ENCODE measurements around the gene PCBD1.
"Not testable (repeated sequence)": the region's sequence is repeated elsewhere in the genome, so short reads cannot be mapped to it uniquely, and the experiment has no call there.

Gene PCBD1

DNA sequence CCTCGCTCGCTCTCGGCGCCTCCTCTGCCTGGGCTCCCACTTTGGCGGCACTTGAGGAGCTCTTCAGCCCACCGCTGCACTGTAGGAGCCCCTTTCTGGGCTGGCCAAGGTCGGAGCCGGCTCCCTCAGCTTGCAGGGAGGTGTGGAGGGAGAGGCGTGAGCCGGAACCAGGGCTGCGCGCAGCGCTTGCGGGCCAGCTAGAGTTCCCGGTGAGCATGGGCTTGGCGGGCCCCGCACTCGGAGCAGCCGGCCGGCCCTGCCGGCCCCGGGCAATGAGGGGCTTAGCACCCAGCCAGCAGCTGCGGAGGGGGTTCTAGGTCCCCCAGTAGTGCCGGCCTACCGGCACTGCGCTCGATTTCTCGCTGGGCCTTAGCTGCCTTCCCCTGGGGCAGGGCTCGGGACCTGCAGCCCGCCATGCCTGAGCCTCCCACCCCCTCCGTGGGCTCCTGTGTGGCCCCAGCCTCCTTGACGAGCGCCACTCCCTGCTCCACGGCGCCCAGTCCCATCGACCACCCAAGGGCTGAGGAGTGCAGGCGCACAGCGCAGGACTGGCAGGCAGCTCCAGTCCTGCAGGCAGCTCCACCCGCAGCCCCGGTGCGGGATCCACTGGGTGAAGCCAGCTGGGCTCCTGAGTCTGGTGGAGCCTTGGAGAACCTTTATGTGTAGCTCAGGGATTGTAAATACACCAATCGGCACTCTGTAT lies 26.7 kb downstream of the PCBD1 start:
- not testable (repeated sequence) for DNase-seq

- no peak for DNase-seq
Measured at GRCh38 chr10:70858759-70859158, 29.6 kb downstream of the PCBD1 start.

- DNase-seq, result no peak
Measured at GRCh38 chr10:70856454-70856853, 31.9 kb downstream of the PCBD1 start.

DNA sequence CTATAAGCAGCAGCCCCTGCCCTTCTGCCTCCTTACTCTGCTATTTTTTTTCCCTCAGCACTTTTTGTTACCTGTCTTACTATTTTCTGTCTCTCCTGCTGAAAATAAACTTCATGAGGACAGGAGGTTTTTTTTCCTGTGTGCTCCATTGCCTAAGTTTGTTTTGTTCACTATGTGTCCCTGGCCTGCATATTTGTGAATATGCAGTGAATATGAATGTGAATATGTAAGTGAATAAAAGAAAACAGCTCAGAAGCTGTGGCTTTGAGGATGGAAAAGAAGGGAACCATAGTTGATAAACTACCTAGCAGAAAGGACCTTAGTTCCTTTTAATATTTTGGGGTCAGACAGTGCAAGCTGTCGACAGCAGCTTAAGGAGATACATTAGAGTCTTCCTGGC lies 34.9 kb downstream of the PCBD1 start:
- no peak for DNase-seq

DNA sequence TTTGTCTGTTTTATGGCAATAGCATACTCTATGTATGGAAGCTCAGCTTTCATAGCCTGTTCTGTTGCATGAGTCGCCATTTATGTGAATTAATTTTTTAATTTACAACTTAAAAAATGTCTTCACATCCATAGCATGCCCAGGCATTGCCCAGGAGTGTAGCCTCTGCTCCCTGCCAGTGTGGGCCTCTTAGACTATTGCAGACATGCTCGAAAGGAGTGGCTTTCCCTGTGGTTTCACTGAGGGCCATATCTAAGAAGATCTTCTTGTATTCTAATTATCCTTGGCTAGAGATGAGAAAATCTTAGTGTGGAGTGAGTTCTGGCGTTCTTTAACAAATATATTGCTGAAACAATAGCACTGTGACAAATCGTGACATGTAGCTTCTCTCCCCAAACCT lies 35.3 kb downstream of the PCBD1 start:
- DNase-seq, result no peak

- DNase-seq, result no peak
Measured at GRCh38 chr10:70851597-70852475, 36.5 kb downstream of the PCBD1 start.

- no peak for DNase-seq
Measured at GRCh38 chr10:70850097-70850496, 38.3 kb downstream of the PCBD1 start.

- no peak for DNase-seq
Measured at GRCh38 chr10:70849582-70850016, 38.8 kb downstream of the PCBD1 start.

- DNase-seq, result no peak
Measured at GRCh38 chr10:70847659-70848360, 40.6 kb downstream of the PCBD1 start.

DNA sequence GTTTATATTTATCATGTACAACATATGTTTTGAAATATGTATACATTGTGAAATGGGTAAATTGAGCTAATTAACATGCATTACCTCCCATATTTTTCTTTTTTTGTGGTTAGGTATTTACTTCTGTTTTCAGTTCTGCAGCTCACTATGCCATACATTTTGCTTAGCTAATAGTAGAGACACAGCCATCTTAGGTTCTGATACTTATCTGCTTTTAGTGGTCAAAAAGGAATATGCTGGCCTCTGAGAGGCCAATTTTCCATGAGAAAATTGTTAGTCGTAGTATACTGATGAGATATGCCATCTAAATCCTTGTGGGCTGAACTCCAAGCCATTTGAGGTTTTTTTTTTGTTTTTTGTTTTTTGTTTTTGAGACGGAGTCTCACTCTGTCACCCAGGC lies 41.6 kb downstream of the PCBD1 start:
- DNase-seq, result no peak

DNA sequence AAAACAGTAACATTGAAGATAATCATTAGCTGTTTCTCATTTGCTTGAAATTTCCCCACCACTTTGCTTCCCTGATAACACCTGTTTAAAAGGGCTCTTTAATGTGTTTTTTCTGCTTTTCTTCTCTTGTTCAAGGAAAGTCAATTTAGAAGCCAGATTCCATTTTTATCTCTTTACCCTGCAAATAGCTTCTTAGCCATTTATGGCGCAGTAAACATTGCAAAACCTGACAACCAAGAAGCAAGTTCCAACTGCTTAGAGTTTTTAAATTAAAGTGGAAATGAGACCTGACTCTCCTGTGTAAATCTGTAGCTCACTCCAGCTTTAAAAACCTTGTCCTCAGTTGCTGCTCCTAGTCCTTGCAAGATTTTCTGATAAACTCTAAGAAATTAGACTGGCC lies 42.5 kb downstream of the PCBD1 start:
- DNase-seq, result no peak

GRCh38 chr10:70845256-70845655 lies 43.1 kb downstream of the PCBD1 start:
- no peak for DNase-seq

GRCh38 chr10:70843776-70844489 lies 44.4 kb downstream of the PCBD1 start:
- no peak for DNase-seq

DNA sequence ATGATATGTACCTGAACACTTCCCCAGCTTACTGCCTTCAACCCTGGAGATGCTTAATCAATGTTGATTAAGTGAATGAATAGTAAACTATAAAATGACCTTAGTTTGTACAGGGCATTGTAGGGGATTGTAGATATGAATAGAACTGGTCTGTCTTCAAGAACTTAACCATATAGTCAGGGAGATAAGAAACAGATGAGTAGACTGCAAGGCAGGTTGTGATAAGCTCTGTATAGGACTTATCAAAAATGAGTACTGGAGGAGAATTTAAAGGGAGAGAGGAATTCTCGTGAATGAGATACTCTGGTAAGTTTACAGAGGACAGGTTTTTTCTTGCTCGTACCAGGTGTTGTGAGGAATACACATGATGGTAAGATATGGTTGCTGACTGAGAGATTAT lies 45.0 kb downstream of the PCBD1 start:
- no peak for DNase-seq

GRCh38 chr10:70840836-70841235 lies 47.5 kb downstream of the PCBD1 start:
- DNase-seq, result no peak

DNA sequence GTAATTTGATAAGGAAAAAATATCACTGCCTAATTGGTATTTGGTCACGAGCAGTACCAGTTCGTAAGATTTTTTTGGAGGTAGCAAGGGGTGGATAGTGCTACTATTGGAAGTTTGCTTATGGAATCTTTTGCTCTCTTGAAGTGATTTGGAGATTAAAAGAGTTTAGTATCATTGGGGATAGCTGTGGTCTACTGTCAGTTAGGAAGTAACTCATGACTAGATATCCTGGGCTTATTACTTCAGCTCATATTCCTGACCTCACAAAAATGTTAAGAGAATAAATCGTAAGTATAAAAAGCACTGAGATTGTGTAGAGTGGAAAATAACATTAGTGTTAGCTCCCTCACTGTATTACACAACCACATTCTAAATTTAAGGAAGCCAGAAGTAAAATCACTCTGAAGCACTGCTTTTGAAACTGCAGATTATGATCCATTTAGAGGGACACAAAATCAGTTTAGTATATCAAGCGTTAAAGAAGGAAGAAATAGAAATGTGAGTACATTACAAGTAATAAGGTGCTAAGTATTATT lies 50.0 kb downstream of the PCBD1 start:
- DNase-seq, result no peak

- no peak for DNase-seq
Measured at GRCh38 chr10:70837660-70838059, 50.7 kb downstream of the PCBD1 start.

DNA sequence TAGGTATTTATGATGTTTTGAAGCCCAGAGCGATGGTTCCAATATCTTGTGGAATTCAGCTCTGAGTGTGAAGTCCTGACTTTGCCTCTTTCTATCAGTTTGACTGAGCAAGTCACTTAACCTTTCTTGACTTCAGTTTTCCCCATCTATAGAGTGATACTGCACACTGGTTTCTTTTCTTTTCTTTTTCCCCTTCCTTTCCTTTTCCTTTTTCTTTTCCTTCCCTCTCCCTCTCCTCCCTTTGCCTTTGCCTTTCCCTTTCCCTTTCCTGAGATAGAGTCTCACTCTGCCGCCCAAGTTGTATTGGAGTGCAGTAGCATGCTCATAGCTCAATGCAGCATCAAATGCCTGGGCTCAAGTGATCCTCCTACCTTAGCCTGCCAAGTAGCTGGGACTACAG lies 52.0 kb downstream of the PCBD1 start:
- DNase-seq, result no peak

DNA sequence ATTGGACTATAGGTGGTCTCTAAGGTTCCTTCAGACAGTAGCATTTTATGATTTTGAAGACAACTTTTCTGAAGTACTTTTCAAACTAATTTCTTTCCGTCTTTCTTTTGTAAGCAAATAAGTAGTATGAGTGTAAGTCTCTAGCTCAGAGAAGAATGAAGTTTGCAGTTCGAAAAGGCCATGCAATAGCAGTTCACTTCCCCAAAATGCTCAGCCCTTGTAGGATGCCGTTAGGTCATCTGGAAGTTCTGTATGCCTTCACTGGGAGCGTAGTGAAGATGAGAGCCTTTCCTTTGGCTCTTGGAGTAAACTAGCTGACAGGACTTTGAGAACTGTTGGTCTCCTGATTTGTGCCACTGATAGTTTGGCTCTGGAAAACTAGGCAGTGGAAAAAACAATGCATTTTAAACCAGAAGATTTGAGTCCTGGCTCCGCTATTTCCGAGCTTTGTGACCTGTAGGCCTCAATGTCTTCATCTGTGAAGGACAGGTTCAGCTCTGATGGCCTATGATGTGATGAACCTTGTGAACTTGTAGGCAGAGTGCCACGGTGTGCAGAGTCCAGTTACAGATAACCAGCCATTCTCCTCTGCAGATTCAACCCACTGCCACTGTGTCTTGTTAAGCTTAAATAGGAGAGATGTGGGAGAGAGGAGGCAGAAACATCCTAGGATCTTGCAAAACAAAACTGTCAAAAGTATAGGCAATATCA lies 53.8 kb downstream of the PCBD1 start:
- DNase-seq, result no peak

- DNase-seq, result no peak
Measured at GRCh38 chr10:70834021-70834420, 54.3 kb downstream of the PCBD1 start.

GRCh38 chr10:70833601-70834000 lies 54.8 kb downstream of the PCBD1 start:
- DNase-seq, result no peak

Measured in CD4-positive, alpha-beta T cell treated with Interleukin-17A for 4 hours (primary cell).